HG02571 (cell line): ENCODE results near the gene FCN2.

Experiments used
- ATAC-seq: cut with Tn5 transposase; IDR thresholded peaks from one replicate; pipeline ENCODE4 v1.9.1; 2021; ENCODE audit warnings: mild to moderate bottlenecking, moderate library complexity; ENCODE audit not compliant: unreplicated experiment

FCN2 gene

GRCh38 chr9:134880484-134881312, at the start of gene FCN2:
TSS of gene FCN2 (plus strand) at chr9:134880810. CDS start at chr9:134880822, 12 bp downstream.
- no peak for ATAC-seq

GRCh38 chr9:134830926-134831720, 49.5 kb upstream of the FCN2 start:
- no peak for ATAC-seq

GRCh38 chr9:134832471-134832870, 48.1 kb upstream of the FCN2 start:
- ATAC-seq = no peak

- ATAC-seq = no peak
Observed at GRCh38 chr9:134833294-134833880, 47.2 kb upstream of the FCN2 start.

GRCh38 chr9:134834217-134834956, 46.2 kb upstream of the FCN2 start:
- ATAC-seq = no peak

- no peak for ATAC-seq
Observed at GRCh38 chr9:134834957-134835419, 45.6 kb upstream of the FCN2 start.

GRCh38 chr9:134835448-134835847, 45.2 kb upstream of the FCN2 start:
- no peak for ATAC-seq

- no peak for ATAC-seq
Observed at GRCh38 chr9:134835987-134836386, 44.6 kb upstream of the FCN2 start.

GRCh38 chr9:134836406-134836970, 44.1 kb upstream of the FCN2 start:
- ATAC-seq = no peak

- ATAC-seq = no peak
Observed at GRCh38 chr9:134837529-134837928, 43.1 kb upstream of the FCN2 start.

- ATAC-seq = no peak
Observed at GRCh38 chr9:134838651-134839454, 41.8 kb upstream of the FCN2 start.

GRCh38 chr9:134839455-134840125, 41.0 kb upstream of the FCN2 start:
- no peak for ATAC-seq

- ATAC-seq = no peak
Observed at GRCh38 chr9:134840511-134840910, 40.1 kb upstream of the FCN2 start.

GRCh38 chr9:134841180-134841904, 39.3 kb upstream of the FCN2 start:
- ATAC-seq = no peak

- ATAC-seq = no peak
Observed at GRCh38 chr9:134842321-134842720, 38.3 kb upstream of the FCN2 start.

GRCh38 chr9:134843740-134844139, 36.9 kb upstream of the FCN2 start:
- ATAC-seq = no peak

GRCh38 chr9:134844821-134845220, 35.8 kb upstream of the FCN2 start:
- no peak for ATAC-seq

- no peak for ATAC-seq
Observed at GRCh38 chr9:134846187-134846586, 34.4 kb upstream of the FCN2 start.
